ENCODE data around the gene SORCS1. TPM values are rescaled to one million over a fixed set of nuclear protein-coding genes. Genes with fewer than 3 reads are reported as not detected.

The SORCS1 gene
- total RNA-seq, 1 donor from 2014 or later = not detected

GRCh38 chr10:107059068-107059804 lies 105.3 kb downstream of the SORCS1 start:
- H3K27me3 ChIP-seq (ENCODE audit: control insufficient read depth, insufficient read depth, low read length) = no peaks in the 10 kb centered on the region
- FAIRE-seq = no peak
- no peak for TF ChIP-seq CTCF (IDR thresholded peaks at IDR 0.05; ENCODE audit: insufficient read depth, low read length, severe bottlenecking)
- no peak for DNase-seq (ENCODE audit: low read depth)
- no peak overlapping the region for H3K4me3 ChIP-seq (ENCODE audit: low read depth, low read length)
- no peaks in the 10 kb centered on the region for H3K36me3 ChIP-seq (ENCODE audit: control insufficient read depth, insufficient read depth, low read length)

- DNase-seq (ENCODE audit: low read depth) (no peak), FAIRE-seq (no peak)
- H3K36me3 ChIP-seq (ENCODE audit: control insufficient read depth, insufficient read depth, low read length) = no peaks in the 10 kb centered on the region
- TF ChIP-seq CTCF (IDR thresholded peaks at IDR 0.05; ENCODE audit: insufficient read depth, low read length, severe bottlenecking) = no peak
- no peaks in the 10 kb centered on the region for H3K27me3 ChIP-seq (ENCODE audit: control insufficient read depth, insufficient read depth, low read length)
- H3K4me3 ChIP-seq (ENCODE audit: low read depth, low read length) = no peak overlapping the region
These were observed 106.2 kb downstream of the SORCS1 start for GRCh38 chr10:107058331-107058730.

GRCh38 chr10:107056182-107056581 lies 108.3 kb downstream of the SORCS1 start:
- DNase-seq (ENCODE audit: low read depth) = no peak
- Histone ChIP-seq H3K36me3 (ENCODE audit: control insufficient read depth, insufficient read depth, low read length) (no peaks in the 10 kb centered on the region), H3K4me3 (ENCODE audit: low read depth, low read length) (no peak overlapping the region), H3K27me3 (ENCODE audit: control insufficient read depth, insufficient read depth, low read length) (no peaks in the 10 kb centered on the region)
- no peak for TF ChIP-seq CTCF (IDR thresholded peaks at IDR 0.05; ENCODE audit: insufficient read depth, low read length, severe bottlenecking)
- no peak for FAIRE-seq

- no peak for FAIRE-seq
- no peak for DNase-seq (ENCODE audit: low read depth)
- no peak overlapping the region for H3K4me3 ChIP-seq (ENCODE audit: low read depth, low read length)
- H3K36me3 ChIP-seq (ENCODE audit: control insufficient read depth, insufficient read depth, low read length) = no peaks in the 10 kb centered on the region
- TF ChIP-seq CTCF (IDR thresholded peaks at IDR 0.05; ENCODE audit: insufficient read depth, low read length, severe bottlenecking) = no peak
- H3K27me3 ChIP-seq (ENCODE audit: control insufficient read depth, insufficient read depth, low read length) = no peaks in the 10 kb centered on the region
These were observed 109.9 kb downstream of the SORCS1 start for GRCh38 chr10:107054469-107055156.

GRCh38 chr10:107051769-107052168 lies 112.7 kb downstream of the SORCS1 start:
- Histone ChIP-seq H3K36me3 (ENCODE audit: control insufficient read depth, insufficient read depth, low read length) (no peaks in the 10 kb centered on the region), H3K4me3 (ENCODE audit: low read depth, low read length) (no peak overlapping the region), H3K27me3 (ENCODE audit: control insufficient read depth, insufficient read depth, low read length) (no peaks in the 10 kb centered on the region)
- DNase-seq (ENCODE audit: low read depth) (no peak), FAIRE-seq (no peak)
- no peak for TF ChIP-seq CTCF (IDR thresholded peaks at IDR 0.05; ENCODE audit: insufficient read depth, low read length, severe bottlenecking)
